ENCODE measurements around the gene GABARAPL2.
"Not testable (repeated sequence)": the region's sequence is repeated elsewhere in the genome, so short reads cannot be mapped to it uniquely, and the experiment has no call there.

The GABARAPL2 gene

DNA sequence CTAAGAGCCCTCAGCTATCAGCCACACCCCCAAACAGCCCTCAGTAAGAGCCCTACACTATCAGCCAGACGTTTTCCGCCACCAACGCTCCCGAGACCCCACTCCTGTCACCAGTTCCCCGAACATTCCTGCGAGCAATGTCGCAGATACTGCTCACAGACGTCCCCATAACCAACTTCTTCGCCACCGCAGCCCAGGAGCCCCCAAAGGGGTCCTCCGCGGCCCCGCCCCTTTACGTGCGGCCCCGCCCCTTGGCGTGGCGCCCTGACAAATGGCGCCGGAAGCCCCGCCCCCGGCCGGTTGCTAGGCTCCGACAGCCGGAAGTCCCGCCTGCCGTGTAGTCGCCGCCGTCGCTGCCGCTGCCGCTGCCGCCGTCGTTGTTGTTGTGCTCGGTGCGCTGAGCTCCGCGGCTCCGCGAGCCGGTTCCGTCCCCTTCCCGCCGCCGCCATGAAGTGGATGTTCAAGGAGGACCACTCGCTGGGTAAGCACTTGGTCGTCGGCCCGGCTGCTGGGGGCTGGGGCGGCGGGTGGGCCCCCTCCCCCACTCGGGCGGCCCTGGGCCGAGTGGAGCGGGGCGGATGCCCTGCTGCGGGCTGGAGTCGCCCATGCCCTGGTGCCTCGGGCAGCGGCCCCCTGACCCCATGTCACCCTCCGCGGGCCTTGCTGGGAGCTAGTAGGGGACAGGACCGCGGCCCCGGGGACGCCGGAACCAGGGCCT, at the start of gene GABARAPL2:
GABARAPL2 (plus strand) TSS at position 340 of the 718 bp plus-strand sequence; CDS start at position 448, 108 bp downstream.
- peak; percentile 68 for DNase-seq

DNA sequence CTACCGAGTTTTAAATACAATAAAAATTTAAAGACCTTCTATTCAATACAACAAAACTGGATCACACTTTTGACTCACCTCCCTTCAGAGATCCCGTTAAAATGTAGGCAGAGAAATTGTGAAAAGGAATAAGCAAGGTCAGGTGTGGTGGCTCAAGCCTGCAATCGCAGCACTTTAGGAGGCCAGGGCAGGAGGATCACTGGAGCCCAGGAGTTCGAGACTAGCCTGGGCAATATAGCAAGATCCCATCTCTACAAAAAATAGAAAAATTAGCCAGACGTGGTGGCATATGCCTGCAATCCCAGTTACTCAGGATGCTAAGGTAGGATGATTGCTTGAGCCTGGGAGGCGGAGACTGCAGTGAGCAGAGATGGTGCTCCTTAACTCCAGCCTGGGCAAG, 47.0 kb upstream of the GABARAPL2 start:
- DNase-seq: no peak

DNA sequence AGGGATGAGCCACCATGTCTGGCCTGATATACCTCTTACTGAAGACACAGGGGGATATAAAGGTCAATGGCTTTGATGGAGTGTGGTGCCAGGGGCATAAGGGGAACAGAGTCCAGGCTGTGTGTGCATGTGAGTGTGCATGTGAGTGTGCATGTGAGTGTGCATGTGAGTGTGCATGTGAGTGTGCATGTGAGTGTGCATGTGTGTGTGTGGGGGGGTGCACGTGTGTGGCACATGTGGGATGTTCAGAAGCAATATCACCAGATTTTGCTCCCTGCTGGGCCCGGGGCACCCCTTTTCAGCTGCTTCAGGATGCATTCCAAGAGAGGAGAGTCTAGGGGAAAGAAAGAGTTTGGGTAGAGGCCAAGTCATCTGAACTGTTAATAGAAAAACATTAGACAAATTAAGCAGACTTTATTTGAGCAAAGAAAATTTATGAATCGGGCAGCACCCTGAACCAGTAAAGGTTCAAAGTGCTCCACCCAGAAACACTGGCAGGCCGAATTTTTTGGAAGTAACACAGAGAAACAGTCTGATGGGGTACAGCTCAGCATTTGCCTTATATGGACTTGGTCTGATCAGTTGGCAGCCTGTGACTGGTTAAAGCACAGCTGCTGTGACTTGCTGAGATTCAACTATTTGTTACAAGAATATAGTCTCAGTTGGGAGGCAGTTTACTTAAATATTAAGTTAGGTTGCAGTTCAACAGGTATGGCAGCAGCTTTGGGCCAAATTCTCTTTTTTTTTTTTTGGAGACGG, 40.0 kb upstream of the GABARAPL2 start:
- no peak for DNase-seq

DNA sequence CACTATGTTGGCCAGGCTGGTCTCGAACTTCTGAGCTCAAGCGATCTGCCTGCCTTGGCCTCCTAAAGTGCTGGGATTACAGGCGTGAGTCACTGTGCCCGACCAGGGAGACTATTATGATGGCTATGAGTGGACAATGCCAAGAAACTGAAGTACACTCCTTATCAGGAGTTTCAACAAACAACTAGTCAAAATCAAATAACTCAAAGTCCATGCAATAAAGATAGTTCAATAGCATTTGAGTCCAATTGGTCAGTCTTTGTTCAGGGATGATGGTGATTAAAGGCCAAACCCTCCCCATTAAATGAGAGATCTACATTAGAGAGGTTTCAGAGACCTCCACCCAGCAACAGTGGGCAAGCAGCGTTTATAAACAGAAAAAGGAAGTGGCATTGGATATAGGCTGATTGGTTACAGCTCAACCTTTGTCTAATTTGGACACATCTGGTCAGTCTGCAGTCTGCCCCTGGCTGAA, 38.3 kb upstream of the GABARAPL2 start:
- DNase-seq: no peak

- no peak for DNase-seq
Measured at GRCh38 chr16:75529056-75529905, 36.9 kb upstream of the GABARAPL2 start.

- DNase-seq: no peak
Measured at GRCh38 chr16:75529959-75530358, 36.2 kb upstream of the GABARAPL2 start.

- no peak for DNase-seq
Measured at GRCh38 chr16:75532142-75532765, 33.9 kb upstream of the GABARAPL2 start.

GRCh38 chr16:75532791-75533190, 33.4 kb upstream of the GABARAPL2 start:
- no peak for DNase-seq

- no peak for DNase-seq
Measured at GRCh38 chr16:75534560-75535205, 31.5 kb upstream of the GABARAPL2 start.

GRCh38 chr16:75535211-75535843, 30.9 kb upstream of the GABARAPL2 start:
- no peak for DNase-seq

- no peak for DNase-seq
Measured at GRCh38 chr16:75535901-75536300, 30.3 kb upstream of the GABARAPL2 start, which contains the start of gene CHST5. CHST5 (minus strand) TSS chr16:75536108; CDS start chr16:75530384, 5,724 bp downstream.

- no peak for DNase-seq
Measured at GRCh38 chr16:75537776-75538175, 28.4 kb upstream of the GABARAPL2 start.

- DNase-seq: not testable (repeated sequence)
Measured at GRCh38 chr16:75538882-75539565, 27.2 kb upstream of the GABARAPL2 start.

DNA sequence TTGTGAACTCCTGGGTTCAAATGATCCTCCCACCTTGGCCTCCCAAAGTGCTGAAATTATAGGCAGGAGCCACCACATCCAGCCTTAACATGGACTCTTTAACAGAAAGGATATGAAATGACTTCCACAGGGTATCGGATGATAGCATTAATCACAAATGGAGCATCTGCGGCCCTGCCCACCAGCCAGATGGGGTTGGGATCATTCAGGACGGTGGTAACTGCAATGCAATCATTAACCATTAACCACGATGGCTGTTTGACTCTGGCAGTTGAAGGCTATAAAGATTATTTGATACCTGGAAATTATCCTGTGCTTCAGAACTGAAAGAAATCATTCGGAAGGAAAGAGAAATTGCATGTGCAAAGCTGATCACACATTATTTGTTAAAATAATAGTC, 24.9 kb upstream of the GABARAPL2 start:
- no peak for DNase-seq

- not testable (repeated sequence) for DNase-seq
Measured at GRCh38 chr16:75542462-75542861, 23.7 kb upstream of the GABARAPL2 start.

GRCh38 chr16:75545879-75546278, 20.3 kb upstream of the GABARAPL2 start:
- DNase-seq: not testable (repeated sequence)

- DNase-seq: no peak
Measured at GRCh38 chr16:75546293-75546692, 19.9 kb upstream of the GABARAPL2 start.

- DNase-seq: not testable (repeated sequence)
Measured at GRCh38 chr16:75548456-75548855, 17.7 kb upstream of the GABARAPL2 start.

DNA sequence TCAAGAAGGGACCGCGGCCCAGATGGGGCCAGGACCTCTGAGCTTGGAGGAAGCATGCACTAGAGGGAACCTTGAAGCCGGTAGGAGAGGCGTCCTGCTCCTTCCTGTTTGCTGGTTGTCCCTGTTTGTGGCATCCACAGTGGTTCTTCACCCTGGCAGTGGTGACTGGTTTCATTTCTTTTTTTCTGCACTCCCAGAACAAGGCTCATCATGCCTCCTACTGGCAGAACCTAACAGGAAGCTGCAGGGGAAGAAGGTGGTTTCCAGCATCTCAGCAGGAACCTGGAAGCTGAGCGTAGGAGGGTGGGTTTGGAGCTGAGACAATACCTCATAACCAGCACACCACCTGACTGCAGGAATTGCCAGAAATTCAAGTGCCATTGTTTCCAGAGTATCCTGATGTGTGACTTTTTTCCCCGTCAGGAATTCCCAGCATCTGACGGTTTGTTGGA, 15.9 kb upstream of the GABARAPL2 start:
- no peak for DNase-seq

GRCh38 chr16:75552951-75553350, 13.2 kb upstream of the GABARAPL2 start:
- DNase-seq: no peak

DNA sequence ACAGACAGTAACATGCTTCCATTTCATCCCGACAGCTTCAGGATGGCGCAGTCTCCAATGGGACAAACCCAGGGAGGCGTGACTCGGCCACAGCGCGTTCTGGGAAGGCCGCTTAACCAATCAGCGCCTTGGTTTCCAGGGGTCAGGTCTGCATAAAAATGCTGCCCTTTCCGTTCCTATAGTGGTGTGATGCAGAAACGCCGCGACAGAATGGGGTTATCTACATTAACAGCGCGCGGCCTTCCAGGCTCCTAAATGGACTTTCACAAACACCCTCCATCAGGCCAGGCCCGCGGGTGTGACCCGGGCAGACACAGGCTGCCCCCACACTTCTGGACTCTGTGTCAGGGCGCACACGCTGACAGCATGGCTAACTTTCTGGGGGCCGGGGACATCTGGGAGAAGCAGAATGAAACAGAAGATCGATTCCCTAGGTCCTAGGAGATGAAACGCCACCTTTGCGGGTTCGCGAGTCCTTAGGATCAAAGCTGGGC, 10.9 kb upstream of the GABARAPL2 start:
- DNase-seq: peak; percentile 40

Data from NCI-H2107 (cell line).